GM19035 (cell line): ENCODE measurements around the gene LGALS9B.
"Not testable (repeated sequence)": the region's sequence is repeated elsewhere in the genome, so short reads cannot be mapped to it uniquely, and the experiment has no call there.

Experiments used
- ATAC-seq: cut with Tn5 transposase; IDR thresholded peaks from one replicate; pipeline ENCODE4 v1.9.1; 2021; ENCODE audit not compliant: unreplicated experiment

The LGALS9B gene

DNA sequence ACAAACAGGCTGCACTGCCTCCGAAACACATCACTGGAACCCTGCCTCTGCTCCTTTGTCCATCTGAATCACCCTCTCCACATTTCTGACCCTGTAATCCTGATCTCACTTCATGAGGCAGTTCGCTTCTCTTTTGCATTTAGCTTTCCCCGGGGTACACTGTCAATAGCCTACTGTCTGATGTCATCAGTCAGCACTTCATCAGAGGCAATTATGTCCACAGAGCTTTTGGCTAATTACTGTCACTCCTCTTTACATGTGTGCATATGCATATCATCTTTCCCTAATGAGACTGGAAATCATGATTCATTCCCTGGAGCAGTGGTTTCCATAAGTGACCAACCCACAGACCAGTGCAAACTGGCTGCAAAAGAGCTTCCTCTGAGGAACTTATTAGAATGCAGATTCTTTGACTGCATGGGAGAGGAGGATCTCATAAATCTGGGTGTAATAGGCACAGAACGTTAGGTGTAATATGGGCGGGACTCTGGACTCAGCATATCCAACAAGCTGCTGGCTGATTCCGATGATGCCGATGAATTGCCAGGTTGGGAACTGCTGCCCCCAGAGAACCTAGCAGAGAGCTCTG is 49.8 kb downstream of the LGALS9B start:
- not testable (repeated sequence) for ATAC-seq

DNA sequence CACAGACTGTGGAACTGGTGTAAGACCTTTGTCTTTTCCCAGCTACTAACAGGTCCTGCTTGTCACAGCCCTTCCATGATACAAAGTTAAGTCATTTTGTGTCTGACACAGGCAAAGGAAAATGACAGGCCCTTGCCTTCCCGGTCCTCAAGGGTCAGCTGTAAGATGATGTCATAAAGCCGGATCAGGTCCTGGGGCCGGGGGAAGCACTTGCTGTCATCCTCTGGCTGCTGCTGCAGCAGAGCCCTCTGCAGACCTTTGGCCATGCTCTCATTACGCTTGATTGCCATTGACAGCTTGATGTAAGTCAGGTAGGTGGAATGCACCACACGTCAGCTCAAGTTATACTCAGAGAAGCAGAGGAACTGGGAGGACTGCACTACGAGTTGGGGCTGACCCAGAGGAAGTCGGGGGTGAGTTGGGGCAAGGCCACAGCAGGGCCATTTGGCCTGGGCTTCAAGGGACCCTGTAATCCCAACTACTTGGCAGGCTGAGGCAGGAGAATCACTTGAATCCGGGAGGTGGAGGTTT is 50.9 kb downstream of the LGALS9B start:
- ATAC-seq: not testable (repeated sequence)

DNA sequence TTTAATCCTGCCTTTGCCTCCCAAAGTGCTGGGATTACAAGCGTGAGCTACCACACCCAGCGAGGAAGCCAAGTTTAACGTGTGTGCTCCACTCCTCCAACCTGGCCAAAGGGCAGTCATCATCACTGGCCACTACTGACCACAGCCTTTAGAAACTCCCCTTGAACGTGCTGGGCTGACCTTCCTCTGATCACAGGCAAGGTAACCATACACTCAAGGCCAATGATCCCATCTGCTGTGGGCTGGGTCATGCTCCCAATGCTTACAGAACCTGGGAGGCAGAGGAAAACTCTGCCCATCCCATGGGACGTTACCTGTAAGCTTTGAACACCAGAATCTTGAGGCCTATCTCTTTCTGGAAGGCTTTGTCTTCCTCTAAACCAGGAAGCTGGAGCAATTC is 51.9 kb downstream of the LGALS9B start:
- not testable (repeated sequence) for ATAC-seq

DNA sequence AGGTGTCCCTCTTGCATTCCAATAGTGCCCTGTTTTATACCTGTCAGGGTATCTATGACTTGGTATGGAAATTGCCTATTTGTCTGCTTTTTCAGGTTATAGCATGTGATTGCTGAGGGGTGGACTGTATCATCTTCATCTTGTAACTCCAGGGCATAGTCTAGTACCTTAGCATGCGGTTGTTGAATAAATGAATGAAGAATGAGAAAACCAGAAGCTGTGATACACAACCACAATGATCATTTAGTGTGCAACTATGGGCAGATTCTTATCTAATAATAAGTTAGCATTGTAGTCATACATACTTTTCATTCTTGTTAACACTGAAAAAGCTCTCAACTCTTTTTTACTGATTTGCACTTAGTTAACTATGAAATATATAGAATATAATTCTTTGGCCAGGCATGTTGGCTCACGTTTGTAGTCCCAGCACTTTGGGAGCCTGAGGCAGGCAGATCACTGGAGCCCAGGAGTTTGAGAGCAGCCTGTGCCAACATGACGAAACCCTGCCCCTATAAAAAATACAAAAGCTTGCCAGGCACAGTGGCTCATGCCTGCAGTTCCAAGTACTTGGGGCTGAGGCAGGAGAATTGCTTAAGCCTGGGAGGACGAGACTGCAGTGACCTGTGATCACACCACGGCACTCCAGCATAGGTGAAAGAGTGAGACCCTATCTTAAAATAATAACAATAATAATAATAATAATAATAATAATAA is 65.9 kb downstream of the LGALS9B start:
- ATAC-seq: not testable (repeated sequence)

DNA sequence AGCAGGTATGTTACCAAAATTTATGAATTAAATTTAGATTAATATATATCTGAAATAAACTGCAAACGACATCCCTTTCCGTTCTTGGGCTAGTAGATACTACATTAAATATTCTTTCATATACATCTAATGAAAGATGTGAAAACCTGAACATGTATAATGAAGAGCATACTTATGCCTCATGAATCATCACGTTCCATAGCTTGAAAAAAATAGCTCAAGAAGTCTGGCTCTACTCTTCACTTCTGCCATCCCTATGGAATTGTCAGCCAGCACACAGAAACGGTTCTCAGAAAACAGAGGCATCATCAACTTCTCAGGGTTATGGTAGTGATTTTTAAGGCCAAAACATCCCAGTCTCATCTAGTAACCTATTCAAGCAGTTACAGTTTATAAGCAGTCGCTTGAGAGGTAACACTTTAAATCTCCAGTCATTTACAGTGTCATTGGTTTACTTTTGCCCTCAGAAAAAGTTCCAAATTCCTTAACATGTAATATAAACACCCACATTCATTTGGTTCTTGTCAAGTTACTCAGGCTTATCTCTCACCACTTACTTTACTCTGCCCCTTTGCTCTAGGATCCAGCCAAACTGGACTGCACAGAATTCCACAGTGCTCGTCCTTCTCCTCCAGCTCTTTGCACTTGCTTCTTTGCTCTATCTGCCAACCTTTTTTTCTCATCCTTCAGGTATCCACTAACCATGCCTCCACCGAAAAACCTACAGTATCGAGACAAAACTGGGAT is 66.6 kb downstream of the LGALS9B start:
- ATAC-seq: not testable (repeated sequence)
